DOHH2 (cell line): Measurements from ENCODE around the gene ZCWPW1.
"Not testable (repeated sequence)": the region's sequence is repeated elsewhere in the genome, so short reads cannot be mapped to it uniquely, and the experiment has no call there.

Experiments used
- H3F3A ChIP-seq: fragments of 200-600 bp; sonication (generic), shearing (Covaris generic); 2 replicates; pipeline ENCODE4 v1.6.0; 2016; ENCODE audit warnings: antibody characterized with exemption, mild to moderate bottlenecking; ENCODE audit not compliant: control insufficient read depth, insufficient read depth
- H3K27ac ChIP-seq: fragments of 200-600 bp; sonication (generic); 2 replicates; pipeline ENCODE4 v1.5.1; 2014; ENCODE audit warnings: low read depth, mild to moderate bottlenecking, low read length, moderate library complexity
- H3K27me3 ChIP-seq: fragments of 200-600 bp; sonication (generic); 2 replicates; pipeline ENCODE4 v1.6.1; 2014; ENCODE audit warnings: mild to moderate bottlenecking, low read length, mixed read lengths; ENCODE audit not compliant: control insufficient read depth
- H3K36me3 ChIP-seq: fragments of 200-600 bp; sonication (generic); 2 replicates; pipeline ENCODE4 v1.6.1; 2014; ENCODE audit warnings: mild to moderate bottlenecking, low read length, moderate library complexity, mixed read lengths; ENCODE audit not compliant: control insufficient read depth
- H3K4me1 ChIP-seq: fragments of 200-600 bp; sonication (generic); 2 replicates; pipeline ENCODE4 v1.6.1; 2014; ENCODE audit warnings: mild to moderate bottlenecking, low read length, mixed read lengths; ENCODE audit not compliant: control insufficient read depth
- H3K4me2 ChIP-seq: fragments of 200-600 bp; sonication (generic); 2 replicates; pipeline ENCODE4 v1.6.0; 2014; ENCODE audit warnings: mild to moderate bottlenecking, low read length, moderate library complexity
- H3K4me3 ChIP-seq: fragments of 200-600 bp; sonication (generic); 2 replicates; pipeline ENCODE4 v1.5.1; 2014; ENCODE audit warnings: mild to moderate bottlenecking, low read length, mixed read lengths
- H3K79me2 ChIP-seq: fragments of 200-600 bp; sonication (generic); 2 replicates; pipeline ENCODE4 v1.6.1; 2014; ENCODE audit warnings: mild to moderate bottlenecking, low read length, mixed read lengths; ENCODE audit not compliant: control insufficient read depth
- H3K9me2 ChIP-seq: fragments of 200-600 bp; sonication (generic); replicated peaks from 2 replicates; pipeline ENCODE4 v1.6.1; 2014; ENCODE audit warnings: mild to moderate bottlenecking, low read length, mixed read lengths; ENCODE audit not compliant: control insufficient read depth
- H3K9me3 ChIP-seq: fragments of 200-600 bp; sonication (generic); 2 replicates; pipeline ENCODE4 v1.6.1; 2014; ENCODE audit warnings: antibody characterized with exemption, low read length, mixed read lengths; ENCODE audit not compliant: control insufficient read depth, insufficient read depth
- H4K20me1 ChIP-seq: fragments of 200-600 bp; sonication (generic); 2 replicates; pipeline ENCODE4 v1.6.0; 2014; ENCODE audit warnings: low read depth, mild to moderate bottlenecking, antibody characterized with exemption, low read length, moderate library complexity; ENCODE audit not compliant: control insufficient read depth, insufficient read depth
- EZH2phosphoT487 ChIP-seq: fragments of 200-600 bp; sonication (generic); IDR thresholded peaks from 2 replicates; pipeline ENCODE4 v1.6.1; 2017; ENCODE audit warnings: borderline replicate concordance, mild to moderate bottlenecking, antibody characterized with exemption, low read length, moderate library complexity, mixed read lengths
- TF ChIP-seq, protein P1 (sequence below): fragments of 200-600 bp; sonication (generic); IDR thresholded peaks from one replicate; pipeline ENCODE4 v1.5.1; 2014; ENCODE audit warnings: antibody characterized with exemption, mild to moderate bottlenecking, low read depth, low read length; ENCODE audit not compliant: poor library complexity, severe bottlenecking

Gene ZCWPW1

GRCh38 chr7:100374601-100375000 is 53.9 kb downstream of the ZCWPW1 start:
- Histone ChIP-seq H3K4me2 (peak overlapping the region; percentile 54; the same call in 1 of the 2 replicates), H4K20me1 (no peaks in the 10 kb centered on the region), H3K27me3 (no peaks in the 10 kb centered on the region), H3K9me2 (no peaks in the 10 kb centered on the region), H3K4me1 (peaks cover 67% of the 10 kb centered on the region), H3K27ac (no peak overlapping the region), H3K4me3 (no peak overlapping the region), H3K36me3 (no peaks in the 10 kb centered on the region), H3K9me3 (no peaks in the 10 kb centered on the region), H3K79me2 (no peaks in the 10 kb centered on the region), H3F3A (peaks cover 15% of the 10 kb centered on the region)
- TF ChIP-seq EZH2phosphoT487, result no peak
- TF ChIP-seq, protein P1, sequence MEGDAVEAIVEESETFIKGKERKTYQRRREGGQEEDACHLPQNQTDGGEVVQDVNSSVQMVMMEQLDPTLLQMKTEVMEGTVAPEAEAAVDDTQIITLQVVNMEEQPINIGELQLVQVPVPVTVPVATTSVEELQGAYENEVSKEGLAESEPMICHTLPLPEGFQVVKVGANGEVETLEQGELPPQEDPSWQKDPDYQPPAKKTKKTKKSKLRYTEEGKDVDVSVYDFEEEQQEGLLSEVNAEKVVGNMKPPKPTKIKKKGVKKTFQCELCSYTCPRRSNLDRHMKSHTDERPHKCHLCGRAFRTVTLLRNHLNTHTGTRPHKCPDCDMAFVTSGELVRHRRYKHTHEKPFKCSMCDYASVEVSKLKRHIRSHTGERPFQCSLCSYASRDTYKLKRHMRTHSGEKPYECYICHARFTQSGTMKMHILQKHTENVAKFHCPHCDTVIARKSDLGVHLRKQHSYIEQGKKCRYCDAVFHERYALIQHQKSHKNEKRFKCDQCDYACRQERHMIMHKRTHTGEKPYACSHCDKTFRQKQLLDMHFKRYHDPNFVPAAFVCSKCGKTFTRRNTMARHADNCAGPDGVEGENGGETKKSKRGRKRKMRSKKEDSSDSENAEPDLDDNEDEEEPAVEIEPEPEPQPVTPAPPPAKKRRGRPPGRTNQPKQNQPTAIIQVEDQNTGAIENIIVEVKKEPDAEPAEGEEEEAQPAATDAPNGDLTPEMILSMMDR, result no peak

DNA sequence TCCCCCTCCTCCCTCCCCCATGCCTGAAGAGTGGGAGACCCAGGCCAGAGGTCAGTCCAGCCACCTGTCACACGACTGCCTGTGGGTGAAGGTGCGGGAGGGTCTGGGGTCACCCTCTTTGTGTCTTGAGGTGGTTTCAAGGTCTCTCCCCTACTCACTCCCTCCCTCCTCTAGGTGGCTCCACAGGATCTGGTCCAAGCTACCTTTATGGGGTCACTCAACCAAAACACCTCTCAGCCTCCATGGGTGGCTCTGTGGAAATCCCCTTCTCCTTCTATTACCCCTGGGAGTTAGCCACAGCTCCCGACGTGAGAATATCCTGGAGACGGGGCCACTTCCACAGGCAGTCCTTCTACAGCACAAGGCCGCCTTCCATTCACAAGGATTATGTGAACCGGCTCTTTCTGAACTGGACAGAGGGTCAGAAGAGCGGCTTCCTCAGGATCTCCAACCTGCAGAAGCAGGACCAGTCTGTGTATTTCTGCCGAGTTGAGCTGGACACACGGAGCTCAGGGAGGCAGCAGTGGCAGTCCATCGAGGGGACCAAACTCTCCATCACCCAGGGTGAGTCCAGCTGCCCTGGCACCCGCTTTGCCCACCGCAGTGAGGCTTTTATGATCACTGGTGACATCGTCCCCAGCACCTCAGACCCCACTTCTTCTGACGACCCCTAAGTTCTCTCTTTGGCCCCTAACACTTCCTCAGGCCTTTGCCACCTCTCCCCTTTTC is 54.5 kb downstream of the ZCWPW1 start:
- not testable (repeated sequence) for H3K9me2 ChIP-seq, H3K27me3 ChIP-seq, H4K20me1 ChIP-seq, H3K27ac ChIP-seq, H3K36me3 ChIP-seq, H3K9me3 ChIP-seq, H3K79me2 ChIP-seq
- Histone ChIP-seq H3K4me2 (peak overlapping the region; percentile 54), H3F3A (peaks cover 20% of the 10 kb centered on the region), H3K4me3 (peak overlapping the region; percentile 28), H3K4me1 (peaks cover 67% of the 10 kb centered on the region)
- TF ChIP-seq, protein P1, result peak; percentile 74

- peak within 1 kb of the TSS; percentile 56 for H3K4me2 ChIP-seq
- H3K4me1 ChIP-seq, result peaks cover 67% of the 10 kb centered on the region
- H3K36me3 ChIP-seq, result no peaks in the 10 kb centered on the region
- H3K27ac ChIP-seq, result peak within 1 kb of the TSS; percentile 27
- H3K4me3 ChIP-seq, result peak within 1 kb of the TSS; percentile 37
- H3K27me3 ChIP-seq, result no peaks in the 10 kb centered on the region
- H3K9me2 ChIP-seq, result no peaks in the 10 kb centered on the region
- TF ChIP-seq, protein P1, result no peak
- TF ChIP-seq EZH2phosphoT487, result no peak
- H3K9me3 ChIP-seq, result no peaks in the 10 kb centered on the region
- H3F3A ChIP-seq, result peaks cover 24% of the 10 kb centered on the region
- H3K79me2 ChIP-seq, result no peaks in the 10 kb centered on the region
- no peaks in the 10 kb centered on the region for H4K20me1 ChIP-seq
These were observed 55.2 kb downstream of the ZCWPW1 start, which contains the start of gene PILRA for GRCh38 chr7:100373261-100373831. PILRA (plus strand) TSS chr7:100373487; CDS start chr7:100373657, 170 bp downstream.
